ENCODE measurements around the gene GLB1L2. TPM values are rescaled to one million over a fixed set of nuclear protein-coding genes. Genes with fewer than 3 reads are reported as not detected.

GLB1L2 gene
- total and polyA plus RNA-seq, 2 of the 13 experiments (the other 11 are each of a cell fraction or from before 2014, with no cell fraction given), result 0.59 to 0.69 TPM

GRCh38 chr11:134360050-134360835 lies 28.5 kb downstream of the GLB1L2 start (continued):
- TF ChIP-seq SMAD9 (CRISPR knock-in tag; IDR thresholded peaks at IDR 0.05) (peak; percentile 73; the same call in 1 of the 2 replicates), ZNF780A (CRISPR knock-in tag; IDR thresholded peaks at IDR 0.05) (no peak), ZNF44 (CRISPR knock-in tag; IDR thresholded peaks at IDR 0.05) (no peak), NFYC (CRISPR knock-in tag; IDR thresholded peaks at IDR 0.05) (no peak), ZBTB40 (IDR thresholded peaks at IDR 0.05) (no peak), ZBTB40 (CRISPR knock-in tag; IDR thresholded peaks at IDR 0.05) (no peak), ZNF660 (CRISPR knock-in tag; IDR thresholded peaks at IDR 0.05; ENCODE audit: borderline replicate concordance, low read depth) (no peak), ZNF280D (CRISPR knock-in tag; IDR thresholded peaks at IDR 0.05) (no peak), HOXA3 (CRISPR knock-in tag; IDR thresholded peaks at IDR 0.05) (peak; percentile 61; the same call in 1 of the 2 replicates), ZFP91 (CRISPR knock-in tag; IDR thresholded peaks at IDR 0.05; ENCODE audit: borderline replicate concordance) (peak; percentile 63), ARNT (IDR thresholded peaks at IDR 0.05) (no peak), GATAD2A (CRISPR knock-in tag; IDR thresholded peaks at IDR 0.05) (0 out of 2 replicates have a peak, but pooled peaks have one; percentile 17), THRA (CRISPR knock-in tag; IDR thresholded peaks at IDR 0.05; ENCODE audit: borderline replicate concordance) (0 out of 2 replicates have a peak, but pooled peaks have one; percentile 21)
